H1 (cell line): ENCODE data around the gene C3orf20. TPM values are rescaled to one million over a fixed set of nuclear protein-coding genes. Genes with fewer than 3 reads are reported as not detected.

Experiments used
- CTCF ChIA-PET: fragments of 300-600 bp; sonication (Branson Sonifier 250); formaldehyde crosslinking; loops from one replicate; lab custom pipeline; 2021; ENCODE audit not compliant: partially characterized antibody; lab: Charles Lee
- POLR2A ChIA-PET: fragments of 300-600 bp; sonication (Branson Sonifier 250); formaldehyde crosslinking; loops from one replicate; lab custom pipeline; 2021; ENCODE audit warnings: inconsistent platforms; ENCODE audit not compliant: partially characterized antibody; lab: Charles Lee
- DNase-seq, 2 experiments: peaks; one replicate each; pipeline versions ENCODE4 v3.0.0 to v3.0.0-alpha.2; 2010 to 2022; ENCODE audit warnings: low spot score in 2 of 2, low read depth in 1 of 2, mixed read lengths in 1 of 2
- FAIRE-seq: peaks from 2 replicates; lab custom pipeline; 2011; peaks lifted over from hg19 to GRCh38; lab: Jason Lieb, UNC
- H2AFZ ChIP-seq: 2 replicates; pipeline ENCODE4 v1.8.1; 2012; ENCODE audit warnings: low read length, inconsistent platforms
- H2AK5ac ChIP-seq: 2 replicates; pipeline ENCODE4 v1.6.1; 2013; ENCODE audit warnings: low read depth, low read length
- H2BK120ac ChIP-seq: replicated peaks from 2 replicates; pipeline ENCODE3; 2013; ENCODE audit warnings: low read depth, low read length, inconsistent platforms
- H2BK12ac ChIP-seq: 2 replicates; pipeline ENCODE4 v1.6.1; 2013; ENCODE audit warnings: low read depth, low read length
- H2BK15ac ChIP-seq: 2 replicates; pipeline ENCODE4 v1.6.1; 2013; ENCODE audit warnings: low read length
- H2BK20ac ChIP-seq: 2 replicates; pipeline ENCODE4 v1.6.1; 2013; ENCODE audit warnings: low read length
- H2BK5ac ChIP-seq: 2 replicates; pipeline ENCODE4 v1.6.1; 2013; ENCODE audit warnings: low read depth, low read length
- H3K14ac ChIP-seq: 2 replicates; pipeline ENCODE4 v1.6.1; 2013; ENCODE audit warnings: inconsistent platforms; ENCODE audit not compliant: insufficient read length
- H3K18ac ChIP-seq: 2 replicates; pipeline ENCODE4 v1.6.1; 2013; ENCODE audit warnings: low read length; ENCODE audit errors: extremely low read depth
- H3K23ac ChIP-seq: 2 replicates; pipeline ENCODE4 v1.6.1; 2013; ENCODE audit warnings: inconsistent platforms; ENCODE audit not compliant: insufficient read length
- H3K23me2 ChIP-seq: 2 replicates; pipeline ENCODE4 v1.6.1; 2013; ENCODE audit warnings: low read depth, low read length
- H3K27ac ChIP-seq: 2 replicates; pipeline ENCODE4 v1.6.1; 2011; ENCODE audit warnings: low read depth, low read length, inconsistent platforms
- H3K27me3 ChIP-seq, 4 experiments: replicated peaks in 1 of 4; 1 replicate in 1 of 4; 2 replicates in 3 of 4; pipeline versions ENCODE4 v1.6.1 to v1.8.1; 2011 to 2013; ENCODE audit warnings: low read length in 3 of 4, mild to moderate bottlenecking in 3 of 4, inconsistent platforms in 2 of 4, mixed read lengths in 2 of 4, moderate library complexity in 1 of 4; ENCODE audit not compliant: control insufficient read depth in 3 of 4, insufficient read depth in 3 of 4; ENCODE audit errors: extremely low read depth in 1 of 4
- H3K36me3 ChIP-seq, 4 experiments: 2 replicates each; pipeline versions ENCODE4 v1.6.1 to v1.8.1; 2011 to 2013; ENCODE audit warnings: mild to moderate bottlenecking in 4 of 4, low read length in 3 of 4, moderate library complexity in 2 of 4, control low read depth in 1 of 4, inconsistent platforms in 1 of 4; ENCODE audit not compliant: insufficient read depth in 4 of 4, control insufficient read depth in 2 of 4
- H3K4ac ChIP-seq: replicated peaks from 2 replicates; pipeline ENCODE3; 2013; ENCODE audit warnings: low read length, low read depth, mixed read lengths, inconsistent platforms; ENCODE audit not compliant: insufficient read length
- H3K4me1 ChIP-seq, 4 experiments: replicated peaks in 1 of 4; 1 replicate in 1 of 4; 2 replicates in 3 of 4; pipeline versions ENCODE4 v1.6.1 to v1.8.1; 2011 to 2013; ENCODE audit warnings: low read length in 3 of 4, inconsistent platforms in 2 of 4, mixed read lengths in 1 of 4; ENCODE audit not compliant: insufficient read depth in 4 of 4, control insufficient read depth in 3 of 4
- H3K4me2 ChIP-seq, 2 experiments: 2 replicates each; pipeline versions ENCODE4 v1.6.1 to v1.8.1; 2011 to 2013; ENCODE audit warnings: low read depth in 2 of 2, low read length in 2 of 2, control low read depth in 1 of 2, inconsistent platforms in 1 of 2, mild to moderate bottlenecking in 1 of 2; ENCODE audit not compliant: insufficient read depth in 1 of 2
- H3K4me3 ChIP-seq, 4 experiments: fragments of 200-600, 300-600 bp in 1 of 4; sonication (generic), shearing (Covaris generic), sonication (Bioruptor Twin) in 1 of 4; 2 replicates each; pipeline versions ENCODE4 v1.5.1 to v1.8.1; 2011 to 2016; ENCODE audit warnings: low read length in 4 of 4, low read depth in 3 of 4, control low read depth in 2 of 4, inconsistent platforms in 2 of 4, mild to moderate bottlenecking in 2 of 4, mixed read lengths in 1 of 4, moderate library complexity in 1 of 4; ENCODE audit not compliant: insufficient read depth in 2 of 4; ENCODE audit errors: extremely low read depth in 1 of 4
- H3K56ac ChIP-seq: replicated peaks from 2 replicates; pipeline ENCODE3; 2013; ENCODE audit warnings: low read depth, mild to moderate bottlenecking, mixed read lengths, low read length, inconsistent platforms; ENCODE audit not compliant: insufficient read length
- H3K79me1 ChIP-seq: 2 replicates; pipeline ENCODE4 v1.6.1; 2013; ENCODE audit warnings: low read depth, low read length, control low read depth
- H3K79me2 ChIP-seq, 2 experiments: 2 replicates each; pipeline versions ENCODE4 v1.6.1 to v1.8.1; 2012 to 2013; ENCODE audit warnings: low read length in 2 of 2, mild to moderate bottlenecking in 2 of 2, inconsistent platforms in 1 of 2; ENCODE audit not compliant: insufficient read depth in 2 of 2, control insufficient read depth in 1 of 2
- H3K9ac ChIP-seq, 4 experiments: replicated peaks in 1 of 4; 1 replicate in 1 of 4; 2 replicates in 3 of 4; pipeline versions ENCODE4 v1.6.1 to v1.8.1; 2011 to 2013; ENCODE audit warnings: low read depth in 3 of 4, low read length in 3 of 4, control low read depth in 2 of 4, mild to moderate bottlenecking in 2 of 4, moderate library complexity in 2 of 4, inconsistent platforms in 1 of 4; ENCODE audit errors: extremely low read depth in 1 of 4
- H3K9me3 ChIP-seq, 2 experiments: 2 replicates each; pipeline versions ENCODE4 v1.6.1 to v1.8.1; 2012 to 2013; ENCODE audit warnings: mild to moderate bottlenecking in 2 of 2, moderate library complexity in 2 of 2, control low read depth in 1 of 2, inconsistent platforms in 1 of 2, low read depth in 1 of 2, low read length in 1 of 2, mixed read lengths in 1 of 2; ENCODE audit not compliant: insufficient read depth in 2 of 2
- H4K20me1 ChIP-seq, 2 experiments: replicated peaks in 1 of 2; 2 replicates each; pipeline versions ENCODE3 to v1.8.1; 2011 to 2013; ENCODE audit warnings: inconsistent platforms in 2 of 2, low read length in 2 of 2, mild to moderate bottlenecking in 1 of 2; ENCODE audit not compliant: insufficient read depth in 2 of 2, control insufficient read depth in 1 of 2
- H4K5ac ChIP-seq: 2 replicates; pipeline ENCODE4 v1.6.1; 2013; ENCODE audit warnings: low read length, low read depth, mixed read lengths, inconsistent platforms; ENCODE audit not compliant: insufficient read length
- H4K8ac ChIP-seq: 2 replicates; pipeline ENCODE4 v1.8.0; 2013; ENCODE audit warnings: mild to moderate bottlenecking, moderate library complexity, low read length, inconsistent platforms; ENCODE audit not compliant: insufficient read depth; ENCODE audit errors: extremely low read depth
- H4K91ac ChIP-seq: replicated peaks from 2 replicates; pipeline ENCODE3; 2013; ENCODE audit warnings: low read length, mixed read lengths, inconsistent platforms; ENCODE audit not compliant: insufficient read length
- GTF2F1 ChIP-seq: IDR thresholded peaks from 2 replicates; pipeline ENCODE4 v1.6.1; 2012; ENCODE audit warnings: low read depth, low read length, improper control_type of control experiment, borderline replicate concordance
- HDAC2 ChIP-seq, 2 experiments: fragments of 300-600 bp in 1 of 2; sonication (generic) in 1 of 2; IDR thresholded peaks; 2 replicates each; pipeline ENCODE4 v1.6.1; 2011 to 2012; ENCODE audit warnings: low read depth in 2 of 2, low read length in 2 of 2, mild to moderate bottlenecking in 2 of 2, moderate library complexity in 2 of 2, borderline replicate concordance in 1 of 2, inconsistent platforms in 1 of 2
- SIX5 ChIP-seq: IDR thresholded peaks from 2 replicates; pipeline ENCODE4 v1.6.1; 2011; ENCODE audit warnings: mild to moderate bottlenecking, low read depth, low read length
- WGBS, 2 experiments: shearing (Covaris generic) in 1 of 2; methylation state at CpG; one replicate each; pipeline versions ENCODE4 v1.1.6 to v1.1.7; 2013 to 2015; ENCODE audit warnings: low lambda C conversion rate in 2 of 2, mixed read lengths in 2 of 2, inconsistent platforms in 1 of 2, low coverage in 1 of 2, missing lambda C conversion rate in 1 of 2; ENCODE audit not compliant: insufficient replicate concordance in 2 of 2, insufficient coverage in 1 of 2, insufficient read length in 1 of 2; ENCODE audit errors: extremely low coverage in 1 of 2, missing lambda C conversion rate in 1 of 2; 5-methylcytosine and 5-hydroxymethylcytosine counted together
- polyA plus RNA-seq, 7 experiments: library from polyadenylated mRNA; depleted of rRNA in 3 of 7; stranded (reverse) in 5 of 7; unstranded in 2 of 7; fragments of >200 nt in 5 of 7; fragments of 200-250 nt in 2 of 7; gene quantifications; 1 replicate in 5 of 7; 2 replicates in 1 of 7; 4 replicates in 1 of 7; pipeline versions ENCODE4 v1.2.1 to v1.2.3, GENCODE V29; 2011 to 2013; ENCODE audit warnings: missing spikeins in 2 of 7, mixed read lengths in 2 of 7
- total RNA-seq: library from RNA; stranded (reverse); fragmentation: NEBNext Ultra II Directional; extraction: Animal tissue kit (Norgen Biotek cat#: 25700); gene quantifications from 2 replicates; pipeline ENCODE4 v1.2.1, GENCODE V29; 2021
- TF ChIP-seq, protein P1 (sequence below): IDR thresholded peaks from 2 replicates; pipeline ENCODE4 v1.6.1; 2012; ENCODE audit warnings: low read length, inconsistent platforms

The C3orf20 gene
- total and polyA plus RNA-seq, 2 of the 8 experiments (the other 6 are each of a cell fraction or from before 2014, with no cell fraction given) = not detected

DNA sequence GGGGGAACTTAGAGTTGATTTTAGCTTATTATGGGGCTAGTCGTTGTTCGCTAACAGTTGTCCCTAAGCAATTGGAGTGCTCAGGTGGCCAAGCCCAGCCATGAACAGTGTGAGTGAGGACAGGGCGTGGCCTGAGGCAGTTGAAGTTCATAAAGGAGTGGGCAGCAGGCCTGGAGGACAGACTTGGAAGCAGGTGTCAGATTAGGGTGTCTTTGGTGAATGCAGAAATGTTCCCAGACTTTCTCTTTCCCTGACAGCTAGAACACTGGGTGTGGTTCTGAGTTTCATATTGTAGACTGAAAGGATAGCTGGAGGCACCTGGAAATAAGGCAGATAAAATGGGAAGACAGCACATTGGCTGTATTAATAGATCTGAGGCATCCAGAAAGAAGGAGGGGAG is 84.0 kb downstream of the C3orf20 start:
- 98% methylated on average over 3 of the region's 3 CpGs; no CpG with 5 or more reads in 1 of the 2 experiments for WGBS, 2 experiments
- Histone ChIP-seq H3K9ac (no peak overlapping the region), H4K5ac (no peak overlapping the region), H3K4me3 (no peak overlapping the region), H2BK15ac (no peak overlapping the region), H2BK12ac (no peak overlapping the region), H3K23me2 (no peaks in the 10 kb centered on the region), H3K18ac (no peak overlapping the region), H3K4me2 (no peak overlapping the region), H2BK5ac (no peak overlapping the region), H2BK120ac (no peak overlapping the region), H2AK5ac (no peak overlapping the region), H3K79me1 (no peaks in the 10 kb centered on the region), H3K23ac (no peak overlapping the region), H3K4ac (no peak overlapping the region), H3K56ac (no peak overlapping the region), H4K91ac (no peak overlapping the region), H2BK20ac (no peak overlapping the region), H3K27me3 (no peaks in the 10 kb centered on the region; a peak in 1 of 7 replicates), H3K79me2 (no peaks in the 10 kb centered on the region), H2AFZ (no peak overlapping the region), H3K4me1 (peaks cover 0 to 3% (median 0%) of the 10 kb centered on the region in 4 experiments; a peak in 1 of 7 replicates), H3K14ac (no peak overlapping the region), H4K8ac (no peak overlapping the region), H4K20me1 (no peaks in the 10 kb centered on the region), H3K27ac (no peak overlapping the region), H3K36me3 (no peaks in the 10 kb centered on the region), H3K9me3 (no peaks in the 10 kb centered on the region)
- ChIA-PET CTCF (interaction anchor here (0.9 to 1.3 kb wide), 4 partner anchors 22 to 79 kb away, joined by 3 read pairs; no protein-coding TSS in a partner anchor), POLR2A (no interaction called here)
- FAIRE-seq (no peak), DNase-seq (no peak)
- TF ChIP-seq HDAC2 (IDR thresholded peaks at IDR 0.05; ENCODE audit: borderline replicate concordance in 1 of 2, low read depth in 2 of 2, low read length in 2 of 2) (no peak), GTF2F1 (no peak), SIX5 (no peak)
- TF ChIP-seq, protein P1, sequence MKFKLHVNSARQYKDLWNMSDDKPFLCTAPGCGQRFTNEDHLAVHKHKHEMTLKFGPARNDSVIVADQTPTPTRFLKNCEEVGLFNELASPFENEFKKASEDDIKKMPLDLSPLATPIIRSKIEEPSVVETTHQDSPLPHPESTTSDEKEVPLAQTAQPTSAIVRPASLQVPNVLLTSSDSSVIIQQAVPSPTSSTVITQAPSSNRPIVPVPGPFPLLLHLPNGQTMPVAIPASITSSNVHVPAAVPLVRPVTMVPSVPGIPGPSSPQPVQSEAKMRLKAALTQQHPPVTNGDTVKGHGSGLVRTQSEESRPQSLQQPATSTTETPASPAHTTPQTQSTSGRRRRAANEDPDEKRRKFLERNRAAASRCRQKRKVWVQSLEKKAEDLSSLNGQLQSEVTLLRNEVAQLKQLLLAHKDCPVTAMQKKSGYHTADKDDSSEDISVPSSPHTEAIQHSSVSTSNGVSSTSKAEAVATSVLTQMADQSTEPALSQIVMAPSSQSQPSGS = no peak
